ENCODE data around the gene RBCK1. TPM values are rescaled to one million over a fixed set of nuclear protein-coding genes. Genes with fewer than 3 reads are reported as not detected.

The RBCK1 gene
- total and polyA plus RNA-seq, 10 donors = 78.6 to 152 (median 102) TPM

DNA sequence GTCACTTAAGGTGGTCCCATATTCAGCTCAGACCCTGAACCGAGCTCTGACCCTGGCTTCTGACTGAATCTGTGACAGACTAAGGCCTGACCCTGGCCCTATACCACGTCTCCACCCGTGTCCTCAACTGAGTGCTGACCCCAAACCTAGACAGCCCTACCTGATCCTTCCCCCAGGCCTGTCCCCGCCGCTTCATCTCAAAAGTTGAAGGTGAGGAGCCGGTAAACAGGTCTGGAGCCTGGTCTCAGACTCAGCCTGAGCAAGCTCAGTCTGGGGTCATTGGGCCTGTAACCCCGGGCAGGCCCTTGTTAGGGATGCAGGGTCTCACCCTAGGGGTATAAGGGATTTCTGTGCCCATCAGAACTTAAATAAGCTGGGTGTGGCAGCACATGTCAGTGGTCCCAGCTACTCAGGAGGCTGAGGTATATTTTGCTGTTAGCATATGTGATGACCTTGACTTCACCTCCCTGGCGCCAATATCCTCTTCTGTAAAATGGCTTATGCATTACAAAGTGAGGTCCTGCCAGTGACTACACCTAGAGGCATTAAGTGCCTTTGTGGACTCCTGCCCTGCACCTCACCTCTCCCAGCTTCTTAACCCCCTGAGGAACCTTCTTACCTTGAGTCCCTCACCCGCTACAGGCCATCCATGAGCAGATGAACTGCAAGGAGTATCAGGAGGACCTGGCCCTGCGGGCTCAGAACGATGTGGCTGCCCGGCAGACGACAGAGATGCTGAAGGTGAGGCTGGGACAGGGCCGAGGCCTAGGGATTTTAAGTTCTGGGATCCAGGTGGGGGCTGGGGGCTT is 20.0 kb downstream of the RBCK1 start:
- 93 to 96% (median 93%) methylated on average over 14 of the region's 14 CpGs for WGBS, 5 donors
- peaks cover 0 to 30% (median 8%) of the 10 kb centered on the region in 6 donors for H3K4me1 ChIP-seq
- TF ChIP-seq, protein P1, sequence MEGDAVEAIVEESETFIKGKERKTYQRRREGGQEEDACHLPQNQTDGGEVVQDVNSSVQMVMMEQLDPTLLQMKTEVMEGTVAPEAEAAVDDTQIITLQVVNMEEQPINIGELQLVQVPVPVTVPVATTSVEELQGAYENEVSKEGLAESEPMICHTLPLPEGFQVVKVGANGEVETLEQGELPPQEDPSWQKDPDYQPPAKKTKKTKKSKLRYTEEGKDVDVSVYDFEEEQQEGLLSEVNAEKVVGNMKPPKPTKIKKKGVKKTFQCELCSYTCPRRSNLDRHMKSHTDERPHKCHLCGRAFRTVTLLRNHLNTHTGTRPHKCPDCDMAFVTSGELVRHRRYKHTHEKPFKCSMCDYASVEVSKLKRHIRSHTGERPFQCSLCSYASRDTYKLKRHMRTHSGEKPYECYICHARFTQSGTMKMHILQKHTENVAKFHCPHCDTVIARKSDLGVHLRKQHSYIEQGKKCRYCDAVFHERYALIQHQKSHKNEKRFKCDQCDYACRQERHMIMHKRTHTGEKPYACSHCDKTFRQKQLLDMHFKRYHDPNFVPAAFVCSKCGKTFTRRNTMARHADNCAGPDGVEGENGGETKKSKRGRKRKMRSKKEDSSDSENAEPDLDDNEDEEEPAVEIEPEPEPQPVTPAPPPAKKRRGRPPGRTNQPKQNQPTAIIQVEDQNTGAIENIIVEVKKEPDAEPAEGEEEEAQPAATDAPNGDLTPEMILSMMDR (IDR thresholded peaks at IDR 0.05 in 8 of 11, conservative IDR thresholded peaks at IDR 0.05 in 3 of 11) = no peak
- no peak for TF ChIP-seq POLR2A (IDR thresholded peaks at IDR 0.05)
- TF ChIP-seq POLR2AphosphoS5 (IDR thresholded peaks at IDR 0.05) = no peak
- peaks cover 0 to 98% (median 70%) of the 10 kb centered on the region in 6 donors for H3K36me3 ChIP-seq
- no peak overlapping the region for H3K27ac ChIP-seq
- no peak overlapping the region for H3K4me3 ChIP-seq
- no peak for DNase-seq
- intact Hi-C loops (cut with DNase I; ENCODE audit: low total_unique reads) = no loop called here
- H3K9me3 ChIP-seq = no peaks in the 10 kb centered on the region
- H3K27me3 ChIP-seq (replicated peaks in 1 of 7) = no peaks in the 10 kb centered on the region

DNA sequence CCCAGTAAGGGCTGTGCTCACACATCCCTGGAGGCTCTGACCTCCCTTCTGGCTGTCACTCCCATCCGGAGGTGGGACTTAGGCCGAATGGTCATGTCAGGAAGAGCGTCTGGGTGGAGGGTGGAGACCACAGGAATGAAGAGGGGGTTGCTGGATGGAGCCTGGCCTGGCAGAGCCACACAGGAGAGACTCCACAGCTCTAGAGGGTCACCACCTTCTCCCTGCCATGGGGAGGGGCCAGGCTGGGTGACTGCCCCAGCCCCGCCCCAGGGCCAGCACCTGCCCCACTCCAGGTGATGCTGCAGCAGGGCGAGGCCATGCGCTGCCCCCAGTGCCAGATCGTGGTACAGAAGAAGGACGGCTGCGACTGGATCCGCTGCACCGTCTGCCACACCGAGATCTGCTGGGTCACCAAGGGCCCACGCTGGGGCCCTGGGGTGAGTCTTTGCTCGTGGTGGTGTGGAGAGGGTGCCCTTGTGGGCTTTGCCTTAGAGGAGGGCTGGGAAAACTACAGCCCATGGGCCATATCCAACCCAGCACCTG is 20.6 kb downstream of the RBCK1 start:
- intact Hi-C loops (cut with DNase I; ENCODE audit: low total_unique reads) = no loop called here
- no peak overlapping the region for H3K4me3 ChIP-seq
- H3K27me3 ChIP-seq (replicated peaks in 1 of 7) = no peaks in the 10 kb centered on the region
- WGBS, 5 donors = 87 to 94% (median 89%) methylated on average over 12 to 14 of the region's 14 CpGs
- H3K27ac ChIP-seq = no peak overlapping the region
- H3K36me3 ChIP-seq = peaks cover 0 to 95% (median 65%) of the 10 kb centered on the region in 6 donors
- TF ChIP-seq, protein P1 (IDR thresholded peaks at IDR 0.05 in 8 of 11, conservative IDR thresholded peaks at IDR 0.05 in 3 of 11) = no peak
- TF ChIP-seq POLR2AphosphoS5 (IDR thresholded peaks at IDR 0.05) = peak in 2 of 3 donors; percentile 36 to 57
- H3K9me3 ChIP-seq = no peaks in the 10 kb centered on the region
- peaks cover 0 to 37% (median 14%) of the 10 kb centered on the region in 6 donors for H3K4me1 ChIP-seq
- no peak for DNase-seq

DNA sequence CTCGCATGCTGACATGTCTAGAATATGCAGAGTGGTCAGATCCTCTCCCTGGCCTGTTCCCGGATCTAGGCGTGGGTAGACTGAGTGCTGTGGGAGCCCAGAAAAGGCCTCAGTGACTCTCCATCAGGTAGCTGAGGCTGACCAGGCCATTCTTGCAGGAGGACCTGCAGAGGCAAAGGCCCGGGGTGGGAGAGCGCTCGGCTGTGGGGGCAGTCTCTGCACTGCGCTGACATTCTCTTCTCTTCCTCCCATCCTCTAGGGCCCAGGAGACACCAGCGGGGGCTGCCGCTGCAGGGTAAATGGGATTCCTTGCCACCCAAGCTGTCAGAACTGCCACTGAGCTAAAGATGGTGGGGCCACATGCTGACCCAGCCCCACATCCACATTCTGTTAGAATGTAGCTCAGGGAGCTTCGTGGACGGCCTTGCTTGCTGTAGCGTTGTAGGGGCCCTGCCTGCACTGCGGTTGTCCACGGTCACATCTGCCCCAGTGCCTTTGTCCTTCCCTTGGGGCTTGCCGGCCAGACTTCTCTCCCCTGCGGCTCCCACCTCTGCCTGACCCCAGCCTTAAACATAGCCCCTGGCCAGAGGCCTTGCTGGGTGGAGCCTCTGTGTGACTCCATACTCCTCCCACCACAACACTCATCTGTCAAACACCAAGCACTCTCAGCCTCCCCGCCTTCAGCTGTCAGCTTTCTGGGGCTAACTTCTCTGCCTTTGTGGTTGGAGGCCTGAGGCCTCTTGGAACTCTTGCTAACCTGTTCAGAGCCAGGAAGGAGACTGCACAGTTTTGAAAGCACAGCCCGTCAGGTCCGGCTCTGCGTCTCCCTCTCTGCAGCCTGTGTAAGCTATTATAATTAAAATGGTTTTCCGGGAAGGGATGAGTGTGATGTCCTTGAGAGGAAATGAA is 22.2 kb downstream of the RBCK1 start:
- Histone ChIP-seq H3K27ac (peak overlapping the region in 4 of 8 donors; percentile 5 to 28 (median 10)), H3K27me3 (replicated peaks in 1 of 7) (no peaks in the 10 kb centered on the region), H3K4me3 (no peak overlapping the region), H3K4me1 (peaks cover 0 to 52% (median 22%) of the 10 kb centered on the region in 6 donors), H3K36me3 (peaks cover 0 to 95% (median 59%) of the 10 kb centered on the region in 6 donors), H3K9me3 (no peaks in the 10 kb centered on the region)
- TF ChIP-seq POLR2AphosphoS5 (IDR thresholded peaks at IDR 0.05) = peak in 1 of 3 donors; percentile 36
- TF ChIP-seq, protein P1 (IDR thresholded peaks at IDR 0.05 in 8 of 11, conservative IDR thresholded peaks at IDR 0.05 in 3 of 11) = no peak
- intact Hi-C loops (cut with DNase I; ENCODE audit: low total_unique reads) = loop anchor here (10.0 kb wide), 1 partner anchor 76 kb away; no protein-coding TSS in a partner anchor
- DNase-seq = no peak
- 79 to 92% (median 89%) methylated on average over 17 to 21 of the region's 21 CpGs for WGBS, 5 donors
